HG03066 (cell line): ENCODE data around the gene SPNS2.

ENCODE experiments used
- ATAC-seq: cut with Tn5 transposase; IDR thresholded peaks from one replicate; pipeline ENCODE4 v1.9.1; 2021; ENCODE audit warnings: low read depth; ENCODE audit not compliant: unreplicated experiment

Gene SPNS2

DNA sequence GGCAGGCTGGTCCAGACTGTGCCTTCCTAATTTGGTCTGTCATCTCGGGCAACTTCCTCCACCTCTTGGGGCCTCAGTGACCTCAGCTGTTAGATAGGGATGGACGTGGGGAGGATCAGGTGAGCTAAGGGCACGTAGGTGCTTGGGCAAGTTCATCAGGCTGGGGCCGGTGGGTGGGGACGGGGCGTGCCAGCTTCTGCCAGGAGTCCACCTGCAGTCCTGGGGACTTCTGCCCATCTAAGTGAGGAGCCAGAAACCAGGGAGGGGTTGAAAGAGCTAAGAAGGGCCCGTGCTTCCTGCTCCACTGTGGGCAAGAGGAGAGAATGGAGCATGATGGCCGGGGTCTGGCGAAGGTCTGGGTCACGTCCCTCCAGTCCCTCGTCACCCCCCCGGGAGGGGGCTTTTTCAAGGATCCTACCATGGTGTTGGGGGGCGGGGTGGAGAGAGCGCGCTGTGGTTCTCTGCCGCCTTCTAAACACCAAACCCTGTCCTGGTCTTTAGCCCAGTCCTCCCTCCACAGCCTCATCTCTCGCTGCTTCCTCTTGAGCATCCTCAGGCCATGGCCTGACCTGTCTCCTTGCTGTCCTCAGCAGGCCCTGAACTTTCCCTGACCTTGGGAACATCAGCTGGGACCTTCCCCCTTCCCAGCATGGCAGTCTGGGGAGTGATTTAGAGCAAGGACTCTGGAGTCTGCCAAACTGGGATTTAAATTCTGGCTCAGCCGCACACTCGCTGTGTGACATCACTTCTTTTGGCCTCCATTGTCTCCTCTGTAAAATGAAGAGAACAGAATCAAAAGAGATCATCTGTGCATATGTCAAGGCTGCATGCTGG is 21.6 kb downstream of the SPNS2 start:
- no peak for ATAC-seq

DNA sequence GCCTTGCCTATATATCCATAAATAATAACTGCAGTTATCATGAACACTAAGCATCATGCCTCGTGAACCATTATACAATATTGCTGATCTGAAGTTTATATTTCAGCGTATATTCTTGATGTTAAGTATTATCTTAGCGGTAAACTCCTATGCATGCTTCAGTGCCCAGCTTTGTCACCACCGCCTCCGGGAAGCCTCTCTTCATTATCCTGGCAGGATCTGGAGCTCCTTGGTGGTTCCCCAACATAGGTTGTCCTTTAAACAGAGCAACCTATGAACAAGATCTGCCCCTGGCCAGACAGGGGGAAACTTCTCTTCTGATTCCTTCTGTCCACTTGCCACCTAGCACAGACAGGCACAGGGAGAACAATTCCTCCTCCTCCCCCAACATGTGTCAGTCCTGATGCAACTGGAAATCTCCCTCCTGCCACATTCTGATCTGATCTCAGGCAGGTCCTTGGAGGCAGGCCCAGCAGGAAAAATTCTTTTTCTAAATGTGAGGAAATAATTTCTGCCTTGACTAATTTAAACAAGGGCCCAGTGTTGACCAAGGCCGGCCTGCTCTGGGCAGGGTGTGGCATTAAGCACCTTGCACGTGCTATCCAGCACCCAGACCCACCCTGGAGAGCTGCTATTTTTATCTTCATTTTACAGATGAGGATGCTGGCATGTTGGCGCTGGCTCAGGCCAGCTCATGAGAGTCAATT is 22.4 kb downstream of the SPNS2 start:
- ATAC-seq: no peak

DNA sequence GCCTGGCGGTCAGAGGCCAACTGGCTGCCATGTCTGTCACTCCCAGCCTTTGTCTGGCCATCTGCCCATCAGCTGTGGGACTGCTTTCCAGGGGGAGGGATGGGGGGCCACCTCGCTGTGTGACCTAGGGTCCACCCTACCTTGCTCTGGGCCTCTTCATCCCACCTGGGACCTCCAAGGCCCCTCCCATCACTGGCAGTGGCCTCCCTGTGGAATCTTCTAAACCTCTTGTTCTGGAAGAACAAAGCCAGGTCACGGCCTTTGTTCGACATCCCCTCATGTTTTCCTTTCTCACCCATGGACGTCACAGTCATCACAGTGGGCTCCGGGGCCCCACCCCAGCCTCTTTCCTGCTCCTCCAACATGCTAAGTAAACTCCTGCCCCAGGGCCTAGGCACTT is 24.0 kb downstream of the SPNS2 start:
- no peak for ATAC-seq

DNA sequence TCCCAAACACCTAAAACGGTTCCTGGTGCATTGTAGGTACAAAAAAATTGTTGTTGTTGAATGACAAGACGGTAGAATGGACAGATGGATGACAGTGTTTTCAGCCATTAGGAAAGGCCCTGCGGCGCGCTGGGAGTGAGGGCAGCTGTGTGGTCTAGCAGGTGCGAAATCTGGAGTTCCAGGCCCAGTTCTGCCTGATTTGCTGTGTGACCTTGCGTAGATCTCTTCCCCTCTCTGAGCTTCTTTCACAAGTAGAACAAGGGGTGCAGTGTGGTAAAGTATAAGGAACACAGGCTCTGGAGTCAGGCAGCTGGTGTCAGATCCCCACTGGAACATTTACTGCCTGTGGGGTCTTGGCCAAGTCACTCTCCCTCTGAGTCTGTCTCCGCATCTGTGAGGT is 25.3 kb downstream of the SPNS2 start:
- ATAC-seq: no peak

DNA sequence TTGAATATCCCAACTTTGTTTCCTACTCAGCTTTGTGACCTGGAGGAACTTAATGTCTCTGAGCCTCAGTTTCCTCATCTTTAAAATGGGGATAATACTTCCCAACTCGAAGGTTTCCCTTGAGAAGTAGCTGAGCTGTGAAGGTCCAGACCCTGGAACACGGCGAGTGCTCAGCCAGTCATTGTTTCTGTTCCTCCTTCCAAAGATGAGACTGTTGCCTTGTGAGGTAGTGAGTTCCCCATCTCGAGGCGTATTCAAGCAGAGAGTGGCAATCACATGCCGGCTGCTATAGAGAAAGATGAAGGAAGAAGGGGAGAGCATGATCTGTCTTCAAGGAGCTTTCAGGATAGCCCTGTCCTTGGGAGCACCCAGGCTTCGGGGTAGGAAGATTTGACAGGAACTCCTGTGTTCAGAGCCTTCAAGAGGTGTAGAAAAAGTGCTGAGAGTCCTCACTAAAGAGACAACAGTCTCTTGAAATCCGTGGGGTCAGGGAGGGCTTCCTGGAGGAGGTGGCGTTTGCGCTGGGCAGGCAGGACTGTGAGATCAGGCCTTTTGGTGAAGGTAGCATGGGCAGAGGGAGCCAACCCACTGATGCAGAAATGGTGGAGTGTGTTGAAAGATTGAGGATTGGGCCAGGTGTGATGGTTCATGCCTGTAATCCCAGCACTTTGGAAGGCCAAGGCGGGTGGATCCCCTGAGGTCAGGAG is 27.2 kb downstream of the SPNS2 start:
- no peak for ATAC-seq

DNA sequence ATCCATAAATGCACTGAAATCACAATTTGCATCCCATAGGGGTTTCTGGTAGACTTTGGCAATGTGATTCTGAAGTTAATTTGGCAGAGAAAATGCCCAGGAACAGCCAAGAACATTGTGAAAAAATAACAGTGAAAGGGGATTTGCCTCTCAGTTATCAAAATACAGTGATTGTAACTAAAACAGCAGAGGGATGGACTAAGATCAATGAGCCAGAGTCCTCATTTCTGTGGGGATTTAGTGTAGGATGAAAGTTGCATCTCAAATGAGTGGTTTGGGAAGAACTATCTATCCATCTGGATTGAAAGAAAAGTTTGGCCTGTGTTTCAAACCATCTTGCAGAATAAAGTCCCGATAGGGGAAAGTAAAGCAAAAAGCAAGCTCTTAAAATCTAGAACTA is 28.5 kb downstream of the SPNS2 start:
- ATAC-seq: no peak

DNA sequence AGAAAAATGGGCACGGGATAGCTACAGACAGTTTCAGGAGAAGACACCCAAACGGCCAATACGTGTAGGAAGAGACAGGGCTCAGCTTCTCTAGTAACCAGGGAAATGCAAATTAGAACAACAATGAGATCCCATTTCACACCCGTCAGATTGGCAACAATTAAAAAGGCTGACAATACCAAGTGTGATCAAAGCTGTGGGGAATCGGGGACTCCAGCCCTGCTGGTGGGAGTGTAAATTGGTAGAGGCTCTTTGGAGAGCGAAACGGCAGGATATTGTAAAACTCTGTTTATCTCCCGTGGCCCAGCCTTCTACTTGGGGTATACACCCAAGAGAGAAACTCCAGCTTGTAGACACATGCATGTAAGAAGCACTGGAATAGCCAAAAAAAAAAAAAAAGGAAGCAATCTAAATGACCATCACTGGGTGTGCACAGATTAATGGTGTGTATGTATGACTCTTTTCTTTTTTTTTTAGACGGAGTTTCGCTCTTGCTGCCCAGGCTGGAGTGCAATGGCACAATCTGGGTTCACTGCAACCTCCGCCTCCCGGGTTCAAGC is 29.0 kb downstream of the SPNS2 start:
- no peak for ATAC-seq

DNA sequence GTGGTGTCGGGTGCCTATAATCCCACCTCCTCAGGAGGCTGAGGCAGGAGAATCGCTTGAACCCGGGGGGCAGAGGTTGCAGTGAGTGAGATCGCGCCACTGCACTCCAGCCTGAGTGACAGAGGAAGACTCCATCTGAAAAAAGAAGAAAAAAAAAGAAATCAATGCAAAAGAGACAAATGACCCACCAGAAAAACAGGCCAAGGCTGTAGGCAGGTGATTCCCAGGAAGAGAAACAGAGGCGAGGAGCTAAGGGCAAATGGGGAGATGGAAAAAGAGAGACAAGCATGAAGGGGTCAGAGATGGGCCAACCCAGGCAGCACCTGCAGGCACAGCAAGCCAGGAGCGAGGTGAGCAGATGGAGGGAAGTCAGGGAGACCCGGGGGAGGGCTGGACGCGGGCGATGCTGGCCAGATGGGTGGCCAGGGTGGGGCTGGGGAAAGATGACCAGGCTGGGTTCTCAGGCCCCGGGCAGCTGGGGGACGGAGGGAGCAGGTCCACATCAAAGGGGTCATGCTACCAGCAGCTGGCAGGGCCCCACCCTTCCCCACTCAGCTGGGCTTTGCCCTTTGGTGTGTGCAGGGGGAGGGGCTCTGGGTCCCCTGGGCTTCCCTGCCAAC is 31.0 kb downstream of the SPNS2 start:
- no peak for ATAC-seq

DNA sequence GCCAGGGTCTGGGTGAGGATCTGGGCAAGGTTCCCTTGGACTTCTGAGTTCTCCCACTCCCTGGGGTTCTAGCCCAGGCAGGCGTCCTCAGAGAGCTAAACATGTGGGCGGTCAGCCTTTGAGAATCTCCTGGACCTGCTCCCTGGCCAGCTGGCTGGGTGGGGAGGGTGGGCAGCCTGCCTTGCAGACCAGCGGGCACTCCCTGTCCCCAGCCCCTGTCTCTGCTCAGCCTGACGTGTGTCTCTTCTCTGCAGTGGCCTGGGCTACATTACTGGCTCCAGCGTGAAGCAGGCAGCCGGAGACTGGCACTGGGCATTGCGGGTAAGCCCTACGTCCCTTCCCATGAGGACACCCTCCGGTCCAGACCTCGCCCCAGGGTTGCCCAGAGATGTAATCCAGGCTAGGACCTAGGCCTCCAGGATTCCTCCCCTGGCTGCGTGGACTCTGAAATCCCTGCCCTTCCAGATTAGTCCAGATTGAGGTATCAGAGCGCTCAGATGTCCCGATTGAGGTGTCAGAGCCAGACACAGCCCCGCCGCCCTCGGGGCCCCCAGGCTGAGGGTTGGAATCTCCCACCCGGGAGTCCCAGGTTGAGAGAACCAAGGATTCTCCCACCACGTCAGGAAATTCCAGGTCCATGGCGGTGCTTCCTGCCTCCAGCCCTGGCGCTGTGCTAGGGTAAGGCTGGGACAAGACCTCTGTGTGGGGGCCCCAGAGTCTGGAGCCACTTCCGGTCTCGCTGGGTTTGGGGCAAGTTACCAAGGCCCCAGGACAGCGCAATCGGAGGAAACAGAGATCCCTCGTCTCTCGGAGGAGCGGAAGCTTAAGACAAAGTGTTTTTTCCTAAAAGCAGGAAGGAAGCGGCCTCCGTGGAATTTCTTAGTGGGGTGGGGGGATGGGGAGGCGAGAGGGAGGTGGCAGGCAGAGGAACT is 32.4 kb downstream of the SPNS2 start:
- ATAC-seq: no peak

DNA sequence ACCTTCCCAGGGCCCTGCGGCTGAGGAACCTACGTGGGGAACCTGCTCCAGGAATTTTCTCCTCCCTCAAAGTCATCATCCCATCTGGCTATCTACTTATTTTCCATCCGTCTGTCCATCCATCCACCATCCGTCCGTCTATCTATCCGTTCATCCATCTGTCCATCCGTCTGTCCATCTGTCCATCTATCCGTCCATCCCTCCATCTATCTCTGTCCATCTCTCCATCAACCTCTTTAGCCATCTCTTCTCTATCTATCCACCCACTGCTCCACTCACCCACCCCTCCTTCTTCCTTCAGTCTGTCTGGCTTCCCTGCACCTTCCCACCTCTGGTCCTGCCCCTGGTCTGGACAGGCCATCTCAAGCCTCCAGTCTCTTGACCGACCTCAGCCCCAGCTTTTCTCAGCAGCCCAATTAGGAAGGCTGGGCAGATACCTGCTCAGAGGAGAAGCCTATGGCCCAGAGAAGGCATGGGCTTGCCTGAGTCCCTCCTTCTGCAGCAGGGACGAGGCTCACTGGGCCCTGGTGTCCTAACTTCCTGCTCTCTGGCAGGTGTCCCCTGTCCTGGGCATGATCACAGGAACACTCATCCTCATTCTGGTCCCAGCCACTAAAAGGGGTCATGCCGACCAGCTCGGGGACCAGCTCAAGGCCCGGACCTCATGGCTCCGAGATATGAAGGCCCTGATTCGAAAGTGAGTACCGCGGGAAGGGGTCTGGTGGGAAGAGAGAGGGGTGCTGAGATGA is 33.5 kb downstream of the SPNS2 start:
- ATAC-seq: no peak

DNA sequence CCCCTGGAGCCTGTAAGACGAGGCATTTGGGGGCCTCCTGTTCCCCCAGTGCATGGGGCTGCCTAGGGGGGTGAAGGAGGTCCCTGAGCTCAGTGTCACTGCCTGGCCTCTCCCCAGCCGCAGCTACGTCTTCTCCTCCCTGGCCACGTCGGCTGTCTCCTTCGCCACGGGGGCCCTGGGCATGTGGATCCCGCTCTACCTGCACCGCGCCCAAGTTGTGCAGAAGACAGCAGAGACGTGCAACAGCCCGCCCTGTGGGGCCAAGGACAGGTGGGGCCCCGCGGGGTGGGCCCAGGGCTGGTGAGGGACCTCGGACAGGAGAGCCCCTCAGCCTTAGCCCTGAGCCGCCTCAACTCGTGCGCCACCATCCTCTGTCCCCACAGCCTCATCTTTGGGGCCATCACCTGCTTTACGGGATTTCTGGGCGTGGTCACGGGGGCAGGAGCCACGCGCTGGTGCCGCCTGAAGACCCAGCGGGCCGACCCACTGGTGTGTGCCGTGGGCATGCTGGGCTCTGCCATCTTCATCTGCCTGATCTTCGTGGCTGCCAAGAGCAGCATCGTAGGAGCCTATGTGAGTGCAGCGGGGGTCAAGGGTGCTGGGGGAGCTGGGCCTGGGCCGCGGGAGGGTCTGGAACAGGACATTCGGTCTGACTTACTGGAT is 34.3 kb downstream of the SPNS2 start:
- no peak for ATAC-seq

DNA sequence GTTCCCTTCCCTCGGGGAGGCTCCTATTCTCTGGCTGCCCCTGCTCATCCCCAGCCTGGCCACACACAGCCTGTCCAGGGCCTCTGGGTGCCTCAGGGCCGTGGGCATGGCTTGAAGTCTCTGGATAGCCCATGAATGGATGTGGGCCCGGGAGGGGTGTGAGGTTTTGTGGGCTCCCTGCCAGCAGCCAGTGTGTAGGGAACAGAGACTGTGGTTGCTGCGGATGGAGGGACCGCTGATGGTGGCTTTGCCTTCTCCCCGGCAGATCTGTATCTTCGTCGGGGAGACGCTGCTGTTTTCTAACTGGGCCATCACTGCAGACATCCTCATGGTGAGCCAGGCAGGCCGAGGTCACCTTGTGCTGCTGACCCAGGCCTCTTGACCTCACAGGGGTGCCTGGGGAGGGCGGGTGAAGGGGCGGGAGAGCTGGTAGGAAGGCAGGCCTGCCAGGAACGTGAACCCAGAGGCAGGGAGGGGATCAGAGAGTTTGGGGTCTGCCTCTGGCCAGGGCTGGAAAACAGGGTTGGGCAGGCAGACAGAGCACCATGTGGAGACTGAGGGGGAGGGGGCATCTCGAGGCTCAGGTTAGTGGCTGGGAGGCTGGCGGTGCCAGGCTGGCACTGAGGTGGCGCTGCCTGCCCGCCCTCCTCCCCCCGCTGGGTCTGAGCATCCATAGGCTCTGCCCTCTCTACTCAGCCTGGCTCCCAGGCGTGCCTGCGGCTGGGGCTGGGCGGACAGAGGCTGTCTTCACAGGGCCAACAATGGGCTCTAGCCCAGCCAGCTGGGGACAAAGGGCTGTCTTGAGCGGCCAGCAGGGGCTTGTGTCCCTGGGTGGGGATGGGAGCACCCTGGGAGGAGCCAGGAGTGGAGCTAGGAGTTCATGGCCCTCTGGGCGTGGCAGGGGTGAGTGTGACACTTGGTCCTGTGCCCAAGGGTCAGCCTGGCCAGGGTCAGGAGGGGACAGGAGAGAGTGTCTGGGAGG is 35.1 kb downstream of the SPNS2 start:
- ATAC-seq: no peak

DNA sequence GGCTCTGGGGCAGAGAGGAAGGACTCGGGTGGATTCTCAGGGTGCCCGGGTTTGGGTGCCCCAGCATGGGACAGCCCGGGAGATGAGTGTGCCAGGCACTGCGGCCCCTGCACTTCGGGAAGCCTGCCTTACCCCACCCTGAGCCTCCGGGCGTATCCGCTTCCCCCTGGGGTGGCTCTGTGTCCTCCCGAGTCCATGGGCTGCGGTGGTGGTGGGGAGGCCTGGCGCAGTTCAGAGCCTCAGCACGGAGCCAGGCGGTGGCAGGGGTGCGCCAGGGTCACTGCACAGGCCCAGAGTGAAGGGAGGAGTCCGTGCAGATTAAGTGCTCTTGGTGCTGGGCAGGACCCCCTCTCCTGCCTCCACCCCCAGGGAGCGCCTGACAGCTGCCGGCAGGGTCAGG is 35.8 kb downstream of the SPNS2 start:
- ATAC-seq: no peak

DNA sequence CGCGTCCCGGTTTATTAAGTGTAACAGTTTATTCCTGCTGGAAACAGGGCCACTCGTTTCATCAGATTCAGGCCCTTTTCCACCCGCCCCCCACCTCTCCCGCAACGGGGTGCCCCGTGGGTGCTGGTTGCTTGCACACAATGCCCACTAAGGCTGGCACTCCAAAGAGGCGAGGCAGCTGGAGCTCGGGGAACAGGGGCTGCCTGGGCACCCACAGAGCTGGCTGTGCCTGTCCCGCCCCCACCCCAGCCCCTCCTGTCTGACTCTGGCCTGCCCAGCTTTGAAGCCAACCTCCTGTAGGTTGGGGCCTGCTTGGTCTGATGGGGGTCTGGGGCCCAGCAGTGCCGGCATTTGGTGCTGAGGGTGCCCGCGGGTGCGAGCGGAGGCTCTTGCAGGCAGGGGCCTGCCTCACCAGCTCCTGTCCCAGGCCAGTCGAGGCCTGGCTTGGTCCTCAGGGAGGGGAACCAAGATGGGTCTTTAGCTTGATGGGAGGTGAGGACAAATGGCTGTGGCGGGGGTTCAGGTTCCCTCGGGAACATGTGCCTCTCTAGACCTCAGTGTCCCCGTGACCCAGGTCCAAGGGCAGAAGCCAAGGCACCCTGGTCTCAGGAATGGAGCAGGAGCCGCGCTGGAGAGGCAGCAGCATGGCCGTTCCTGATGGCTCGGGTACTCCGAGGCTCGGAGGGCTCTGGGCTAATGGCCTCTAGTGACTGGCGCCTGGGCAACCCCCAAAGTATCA is 36.4 kb downstream of the SPNS2 start:
- ATAC-seq: no peak

DNA sequence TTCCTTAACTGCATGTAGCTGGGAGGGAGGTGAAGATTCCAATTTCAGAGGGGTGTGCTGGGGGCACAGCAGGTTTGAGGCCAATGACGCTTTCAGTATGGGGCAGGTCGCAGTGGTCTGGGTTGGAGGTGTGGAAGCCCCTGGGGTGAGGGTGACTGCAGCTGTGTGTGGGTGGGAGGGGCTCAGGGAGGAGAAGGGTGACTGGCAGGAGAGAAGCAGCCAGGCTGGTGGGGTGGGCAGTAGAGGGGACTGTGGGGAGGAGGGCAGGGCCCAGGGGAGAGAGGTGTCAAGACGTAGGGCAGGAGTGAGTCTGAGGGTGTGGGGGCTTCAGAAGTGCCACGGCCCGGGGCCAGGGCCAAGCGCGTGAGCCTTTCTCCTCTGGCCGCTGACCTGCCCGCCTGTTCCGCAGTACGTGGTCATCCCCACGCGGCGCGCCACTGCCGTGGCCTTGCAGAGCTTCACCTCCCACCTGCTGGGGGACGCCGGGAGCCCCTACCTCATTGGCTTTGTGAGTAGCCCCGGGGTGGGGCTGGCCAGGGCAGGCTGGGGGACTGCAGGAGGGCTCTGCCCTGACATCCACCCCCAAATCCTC is 37.1 kb downstream of the SPNS2 start:
- ATAC-seq: no peak

DNA sequence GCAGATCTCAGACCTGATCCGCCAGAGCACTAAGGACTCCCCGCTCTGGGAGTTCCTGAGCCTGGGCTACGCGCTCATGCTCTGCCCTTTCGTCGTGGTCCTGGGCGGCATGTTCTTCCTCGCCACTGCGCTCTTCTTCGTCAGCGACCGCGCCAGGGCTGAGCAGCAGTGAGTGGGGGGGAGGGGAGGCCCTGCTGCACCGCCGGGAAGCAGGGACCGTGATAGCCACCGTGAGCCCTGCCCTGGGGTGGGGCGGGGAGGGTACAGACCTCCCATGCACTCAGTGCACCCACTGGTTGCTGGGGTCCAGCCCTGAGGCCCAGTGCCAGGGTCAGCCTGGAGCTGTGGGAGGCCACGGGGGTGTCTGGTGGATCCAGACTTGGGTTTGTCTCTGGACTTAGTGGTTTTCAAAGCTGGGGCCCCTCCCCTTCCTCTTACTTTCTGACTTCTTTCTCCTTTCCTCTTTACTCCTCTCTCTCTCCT is 37.6 kb downstream of the SPNS2 start:
- no peak for ATAC-seq
